Measurements from ENCODE around the gene SLC44A3. TPM values are rescaled to one million over a fixed set of nuclear protein-coding genes. Genes with fewer than 3 reads are reported as not detected.
"Not testable (repeated sequence)": the region's sequence is repeated elsewhere in the genome, so short reads cannot be mapped to it uniquely, and the experiment has no call there.

The SLC44A3 gene
- total and polyA plus RNA-seq, 5 donors: 2.2 to 6.5 (median 5.2) TPM

GRCh38 chr1:94836891-94837290, 16.7 kb downstream of the SLC44A3 start:
- 94% methylated on average over 2 of the region's 2 CpGs for WGBS
- intact Hi-C loops (cut with DNase I): no loop called here
- no peak for DNase-seq
- Histone ChIP-seq H3K4me3 (ENCODE audit: low read length) (no peak overlapping the region), H3K9me3 (ENCODE audit: control insufficient read depth, low read length) (no peaks in the 10 kb centered on the region), H3K4me1 (ENCODE audit: control insufficient read depth, insufficient read depth, low read length) (no peaks in the 10 kb centered on the region), H3K27me3 (ENCODE audit: control insufficient read depth, insufficient read depth) (no peaks in the 10 kb centered on the region), H3K27ac (ENCODE audit: low read length) (no peak overlapping the region)
- ATAC-seq: no peak

- WGBS: 93% methylated on average over 9 of the region's 9 CpGs
- H3K27ac ChIP-seq (ENCODE audit: low read length); H3K9me3 ChIP-seq (ENCODE audit: control insufficient read depth, low read length); H3K27me3 ChIP-seq (ENCODE audit: control insufficient read depth, insufficient read depth); intact Hi-C loops (cut with DNase I); ATAC-seq; DNase-seq; H3K4me3 ChIP-seq (ENCODE audit: low read length); H3K4me1 ChIP-seq (ENCODE audit: control insufficient read depth, insufficient read depth, low read length): not testable (repeated sequence)
Observed at GRCh38 chr1:94840381-94840780, 20.2 kb downstream of the SLC44A3 start.

GRCh38 chr1:94840808-94841207, 20.7 kb downstream of the SLC44A3 start:
- WGBS: 98% methylated on average over 5 of the region's 5 CpGs
- Histone ChIP-seq H3K4me3 (ENCODE audit: low read length) (no peak overlapping the region), H3K27ac (ENCODE audit: low read length) (no peak overlapping the region), H3K9me3 (ENCODE audit: control insufficient read depth, low read length) (no peaks in the 10 kb centered on the region), H3K4me1 (ENCODE audit: control insufficient read depth, insufficient read depth, low read length) (no peaks in the 10 kb centered on the region), H3K27me3 (ENCODE audit: control insufficient read depth, insufficient read depth) (no peaks in the 10 kb centered on the region)
- intact Hi-C loops (cut with DNase I): no loop called here
- no peak for ATAC-seq
- no peak for DNase-seq

GRCh38 chr1:94843430-94843829, 23.3 kb downstream of the SLC44A3 start:
- Histone ChIP-seq H3K4me3 (ENCODE audit: low read length) (no peak overlapping the region), H3K4me1 (ENCODE audit: control insufficient read depth, insufficient read depth, low read length) (no peaks in the 10 kb centered on the region), H3K9me3 (ENCODE audit: control insufficient read depth, low read length) (no peaks in the 10 kb centered on the region), H3K27me3 (ENCODE audit: control insufficient read depth, insufficient read depth) (no peaks in the 10 kb centered on the region), H3K27ac (ENCODE audit: low read length) (no peak overlapping the region)
- WGBS: 79% methylated on average over 6 of the region's 6 CpGs
- ATAC-seq (peak in 1 of 2 donors; percentile 9), DNase-seq (no peak)
- intact Hi-C loops (cut with DNase I): no loop called here

GRCh38 chr1:94843846-94844245, 23.7 kb downstream of the SLC44A3 start:
- ATAC-seq (no peak), DNase-seq (no peak)
- no peak overlapping the region for H3K27ac ChIP-seq (ENCODE audit: low read length)
- no peaks in the 10 kb centered on the region for H3K27me3 ChIP-seq (ENCODE audit: control insufficient read depth, insufficient read depth)
- WGBS: 74% methylated on average over 4 of the region's 4 CpGs
- no peaks in the 10 kb centered on the region for H3K9me3 ChIP-seq (ENCODE audit: control insufficient read depth, low read length)
- intact Hi-C loops (cut with DNase I): no loop called here
- H3K4me1 ChIP-seq (ENCODE audit: control insufficient read depth, insufficient read depth, low read length): no peaks in the 10 kb centered on the region
- no peak overlapping the region for H3K4me3 ChIP-seq (ENCODE audit: low read length)

GRCh38 chr1:94846308-94846707, 26.2 kb downstream of the SLC44A3 start:
- H3K4me1 ChIP-seq (ENCODE audit: control insufficient read depth, insufficient read depth, low read length): no peaks in the 10 kb centered on the region
- intact Hi-C loops (cut with DNase I): no loop called here
- no peak overlapping the region for H3K4me3 ChIP-seq (ENCODE audit: low read length)
- H3K27ac ChIP-seq (ENCODE audit: low read length): no peak overlapping the region
- ATAC-seq (no peak), DNase-seq (no peak)
- WGBS: 53% methylated on average over 5 of the region's 5 CpGs
- H3K9me3 ChIP-seq (ENCODE audit: control insufficient read depth, low read length): no peaks in the 10 kb centered on the region
- no peaks in the 10 kb centered on the region for H3K27me3 ChIP-seq (ENCODE audit: control insufficient read depth, insufficient read depth)

DNA sequence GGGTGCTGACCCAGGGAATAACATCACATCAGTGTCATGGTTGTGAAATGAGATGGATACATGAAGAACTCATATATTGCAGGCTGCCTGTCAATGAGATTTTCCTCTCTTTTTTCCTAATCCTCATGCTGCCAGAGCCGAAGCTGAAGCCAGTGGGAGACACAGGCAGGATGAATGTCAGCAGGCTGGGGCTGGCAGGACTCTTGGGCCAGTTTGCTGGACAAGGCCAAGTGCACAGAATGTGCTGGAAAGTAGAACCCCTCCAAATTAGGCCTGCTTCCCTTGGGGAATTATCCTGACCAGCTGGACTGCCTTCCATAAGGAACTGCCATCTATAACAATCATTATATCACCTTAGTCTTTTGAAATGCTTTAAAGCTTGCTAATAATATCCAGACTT, 31.4 kb downstream of the SLC44A3 start:
- 57% methylated on average over 1 of the region's 1 CpG for WGBS
- peaks cover 6% of the 10 kb centered on the region for H3K4me1 ChIP-seq (ENCODE audit: control insufficient read depth, insufficient read depth, low read length)
- intact Hi-C loops (cut with DNase I): loop anchor here in 1 of 4 donors (5.0 kb wide), 1 partner anchor 191 kb away; no protein-coding TSS in a partner anchor
- ATAC-seq (no peak), DNase-seq (peak in 2 of 3 donors; percentile 66 to 79)
- no peak overlapping the region for H3K4me3 ChIP-seq (ENCODE audit: low read length)
- no peak overlapping the region for H3K27ac ChIP-seq (ENCODE audit: low read length)
- H3K9me3 ChIP-seq (ENCODE audit: control insufficient read depth, low read length): no peaks in the 10 kb centered on the region
- no peaks in the 10 kb centered on the region for H3K27me3 ChIP-seq (ENCODE audit: control insufficient read depth, insufficient read depth)

- WGBS: 35% methylated on average over 2 of the region's 2 CpGs
- ATAC-seq: no peak
- DNase-seq: no peak
- Histone ChIP-seq H3K4me3 (ENCODE audit: low read length) (no peak overlapping the region), H3K27ac (ENCODE audit: low read length) (no peak overlapping the region), H3K4me1 (ENCODE audit: control insufficient read depth, insufficient read depth, low read length) (peaks cover 6% of the 10 kb centered on the region), H3K27me3 (ENCODE audit: control insufficient read depth, insufficient read depth) (no peaks in the 10 kb centered on the region), H3K9me3 (ENCODE audit: control insufficient read depth, low read length) (no peaks in the 10 kb centered on the region)
- intact Hi-C loops (cut with DNase I): loop anchor here in 1 of 4 donors (5.0 kb wide), 1 partner anchor 190 kb away; no protein-coding TSS in a partner anchor
Observed at GRCh38 chr1:94852788-94853187, 32.6 kb downstream of the SLC44A3 start.

DNA sequence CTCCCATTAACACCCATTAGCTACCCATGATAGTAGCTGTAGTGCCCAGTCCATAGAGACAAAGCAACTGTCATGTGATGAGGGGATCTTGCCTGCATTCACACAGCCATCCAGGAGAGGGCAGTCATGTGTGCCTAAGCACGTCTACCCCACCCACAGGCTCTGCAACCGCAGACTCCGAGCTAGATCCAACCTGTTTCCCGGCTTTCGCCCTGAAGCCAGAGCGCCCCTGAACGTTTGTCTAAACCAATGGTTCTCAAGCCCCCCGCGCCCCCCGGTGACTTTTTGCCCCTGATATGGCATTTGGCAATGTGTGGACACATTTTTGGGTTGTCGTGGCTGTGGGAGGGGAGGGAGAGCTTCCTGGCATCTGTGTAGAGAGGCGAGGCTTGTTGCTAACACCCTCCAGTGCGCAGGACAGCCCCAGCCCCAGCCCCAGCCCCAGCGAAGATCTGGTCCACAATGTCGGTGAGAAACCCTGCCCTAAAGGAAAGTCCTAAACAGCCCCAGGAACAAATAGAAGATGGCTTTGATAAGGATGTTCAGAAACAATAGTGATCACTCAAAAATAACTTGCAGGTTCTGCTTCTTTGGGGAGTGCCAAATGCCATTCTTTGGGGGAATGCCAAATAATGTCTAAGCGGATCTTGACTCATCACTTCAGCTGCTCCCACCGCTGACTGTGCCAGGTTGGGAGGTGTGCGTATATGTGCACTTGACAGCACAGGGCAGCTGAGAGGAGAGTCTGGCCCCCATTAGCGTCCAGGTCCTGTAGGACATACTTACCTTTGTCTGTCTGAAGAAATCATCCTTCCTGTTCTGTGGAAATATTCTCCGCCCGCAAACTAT, 34.5 kb downstream of the SLC44A3 start:
- WGBS: 14% methylated on average over 21 of the region's 21 CpGs
- H3K9me3 ChIP-seq (ENCODE audit: control insufficient read depth, low read length): no peaks in the 10 kb centered on the region
- H3K27me3 ChIP-seq (ENCODE audit: control insufficient read depth, insufficient read depth): no peaks in the 10 kb centered on the region
- H3K27ac ChIP-seq (ENCODE audit: low read length): peak overlapping the region; percentile 34
- peak; percentile 87 to 94 (median 90) for DNase-seq
- peak; percentile 94 for ATAC-seq
- H3K4me3 ChIP-seq (ENCODE audit: low read length): peak overlapping the region; percentile 30
- H3K4me1 ChIP-seq (ENCODE audit: control insufficient read depth, insufficient read depth, low read length): peaks cover 13% of the 10 kb centered on the region
- intact Hi-C loops (cut with DNase I): loop anchor here (1.0 to 5.0 kb wide), 4 partner anchors 186 to 189 kb away; no protein-coding TSS in a partner anchor

DNA sequence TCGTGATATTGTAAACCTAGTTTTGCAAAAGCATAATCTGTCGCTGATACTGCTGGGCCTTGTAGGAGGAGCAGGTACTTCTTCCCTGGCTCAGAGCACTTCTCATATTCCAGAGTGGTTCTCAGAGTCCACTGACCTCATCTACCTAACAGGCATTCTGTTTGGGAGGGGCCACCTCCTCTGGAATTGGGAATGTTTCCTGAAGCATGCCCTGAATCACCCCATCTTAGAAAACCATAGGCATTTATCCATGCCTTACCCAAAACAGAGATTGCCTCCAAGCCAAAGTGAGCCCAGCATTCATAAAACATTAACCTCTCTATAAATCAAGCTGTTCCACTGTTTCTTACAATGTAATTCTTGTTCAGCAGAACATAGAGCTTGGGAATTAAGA, 35.1 kb downstream of the SLC44A3 start:
- WGBS: 70% methylated on average over 2 of the region's 2 CpGs
- H3K27me3 ChIP-seq (ENCODE audit: control insufficient read depth, insufficient read depth): no peaks in the 10 kb centered on the region
- DNase-seq (no peak), ATAC-seq (no peak)
- intact Hi-C loops (cut with DNase I): loop anchor here in 2 of 4 donors (2.0 kb wide), 2 partner anchors 185 to 187 kb away; no protein-coding TSS in a partner anchor
- peaks cover 14% of the 10 kb centered on the region for H3K4me1 ChIP-seq (ENCODE audit: control insufficient read depth, insufficient read depth, low read length)
- H3K4me3 ChIP-seq (ENCODE audit: low read length): no peak overlapping the region
- H3K9me3 ChIP-seq (ENCODE audit: control insufficient read depth, low read length): no peaks in the 10 kb centered on the region
- H3K27ac ChIP-seq (ENCODE audit: low read length): peak overlapping the region; percentile 8

DNA sequence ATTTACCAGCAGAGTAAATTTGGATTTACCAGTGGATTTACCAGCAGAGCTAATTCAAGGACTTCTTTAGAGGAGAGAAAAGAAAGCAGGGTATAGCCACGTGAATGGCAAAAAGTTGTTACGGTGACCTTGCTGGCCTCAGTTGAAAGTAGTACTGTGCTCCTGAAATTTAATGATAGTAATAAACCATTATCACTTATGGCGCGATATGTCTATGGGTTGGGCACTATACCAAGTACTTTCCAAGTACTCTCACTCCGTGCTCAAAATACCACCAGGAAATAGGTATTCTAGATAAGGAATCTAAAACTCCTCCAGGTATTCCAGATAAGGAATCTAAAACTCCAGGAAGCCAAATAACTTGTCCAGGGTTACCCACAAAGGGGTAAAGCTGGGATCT, 35.8 kb downstream of the SLC44A3 start:
- intact Hi-C loops (cut with DNase I): no loop called here
- no peaks in the 10 kb centered on the region for H3K9me3 ChIP-seq (ENCODE audit: control insufficient read depth, low read length)
- no peak for DNase-seq
- no peak for ATAC-seq
- 71% methylated on average over 5 of the region's 5 CpGs for WGBS
- peaks cover 14% of the 10 kb centered on the region for H3K4me1 ChIP-seq (ENCODE audit: control insufficient read depth, insufficient read depth, low read length)
- H3K27ac ChIP-seq (ENCODE audit: low read length): no peak overlapping the region
- H3K27me3 ChIP-seq (ENCODE audit: control insufficient read depth, insufficient read depth): no peaks in the 10 kb centered on the region
- H3K4me3 ChIP-seq (ENCODE audit: low read length): no peak overlapping the region
